ENCODE results near the gene VPS35L. TPM values are rescaled to one million over a fixed set of nuclear protein-coding genes. Genes with fewer than 3 reads are reported as not detected.

Gene VPS35L
- total RNA-seq, 1 donor from 2014 or later, result 37.8 TPM

DNA sequence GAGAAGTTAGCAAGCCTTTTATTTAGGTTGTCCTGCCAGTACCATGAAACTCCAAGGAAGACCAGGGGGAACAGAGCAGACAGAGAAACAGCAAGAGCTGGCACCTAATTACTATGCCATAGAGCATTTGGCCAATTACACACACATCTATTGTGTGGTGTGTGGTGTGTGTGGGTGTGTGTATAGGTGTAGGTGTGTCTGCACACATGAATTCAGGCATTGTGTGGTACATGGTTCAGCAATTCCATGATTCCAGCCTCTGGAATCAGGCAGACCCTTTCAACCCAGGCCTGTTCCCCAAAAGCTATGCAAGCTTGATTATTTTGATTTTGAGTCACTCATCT, 188.3 kb downstream of the VPS35L start:
- peaks cover 2% of the 10 kb centered on the region for H3K27me3 Mint-ChIP-seq
- no peaks in the 10 kb centered on the region for H3K36me3 Mint-ChIP-seq (ENCODE audit: low read depth)
- H3K27ac Mint-ChIP-seq, result no peak overlapping the region
- no peak for DNase-seq
- H3K4me3 Mint-ChIP-seq, result no peak overlapping the region
- intact Hi-C loops (cut with micrococcal nuclease), result no loop called here
- H3K9me3 Mint-ChIP-seq, result no peaks in the 10 kb centered on the region
- H3K4me1 Mint-ChIP-seq, result no peaks in the 10 kb centered on the region

DNA sequence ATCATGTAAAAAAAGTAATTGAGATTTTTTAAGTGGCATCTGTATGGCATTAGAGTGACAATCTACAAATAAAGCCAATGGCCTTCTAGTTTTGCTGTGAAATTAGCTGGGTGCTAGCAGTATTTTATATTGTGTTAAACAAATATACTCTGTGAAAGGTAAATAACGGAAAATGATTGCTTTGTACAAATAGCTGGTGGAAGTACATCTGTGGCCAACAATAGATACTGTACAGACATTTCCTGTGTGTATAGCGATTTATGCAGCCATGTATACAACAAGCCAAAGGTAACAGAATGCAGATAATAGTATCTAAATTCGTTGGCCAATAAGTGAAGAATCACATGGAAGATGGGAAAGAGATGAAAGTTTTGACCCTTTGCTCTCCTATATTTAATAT, 189.2 kb downstream of the VPS35L start:
- Mint-ChIP-seq H3K4me1 (no peaks in the 10 kb centered on the region), H3K27me3 (peaks cover 2% of the 10 kb centered on the region), H3K27ac (no peak overlapping the region), H3K9me3 (no peaks in the 10 kb centered on the region), H3K4me3 (no peak overlapping the region), H3K36me3 (ENCODE audit: low read depth) (no peaks in the 10 kb centered on the region)
- no peak for DNase-seq
- intact Hi-C loops (cut with micrococcal nuclease), result no loop called here

DNA sequence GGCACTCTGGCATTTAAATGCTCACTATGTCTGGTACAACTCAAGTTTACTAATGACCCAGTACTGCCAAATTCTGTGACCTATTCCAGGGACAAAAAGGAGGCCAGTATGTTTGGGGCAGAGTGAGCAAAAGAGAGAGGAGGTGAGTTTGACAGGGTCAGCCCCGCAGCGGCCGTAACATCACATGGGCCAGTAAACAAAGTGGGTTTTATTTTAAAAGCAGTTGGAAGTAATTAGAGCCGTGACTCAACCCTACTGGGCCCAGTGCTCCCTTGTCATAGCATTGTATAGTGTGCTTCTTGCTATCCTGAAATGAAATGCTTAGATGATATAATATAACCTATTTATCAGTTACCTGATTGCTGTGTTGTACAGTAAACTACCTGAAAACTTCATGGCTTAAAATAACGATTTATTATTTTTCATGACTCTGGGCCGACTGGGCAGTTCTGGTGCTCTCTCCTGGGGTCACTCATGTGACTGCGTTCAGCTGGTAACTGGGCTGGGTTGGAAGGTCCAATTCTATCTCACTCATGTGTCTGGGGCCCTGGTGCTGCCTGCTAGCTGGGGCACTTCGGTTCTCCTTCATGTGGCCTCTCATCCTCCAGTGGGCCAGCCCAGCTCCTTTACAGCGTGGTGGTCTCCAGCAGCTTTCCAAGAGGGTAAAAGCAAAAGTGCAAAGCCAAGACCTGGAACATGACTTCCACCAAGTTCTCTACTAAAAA, 189.9 kb downstream of the VPS35L start:
- intact Hi-C loops (cut with micrococcal nuclease), result no loop called here
- Mint-ChIP-seq H3K27me3 (no peaks in the 10 kb centered on the region), H3K9me3 (no peaks in the 10 kb centered on the region), H3K4me3 (no peak overlapping the region), H3K27ac (no peak overlapping the region), H3K4me1 (no peaks in the 10 kb centered on the region), H3K36me3 (ENCODE audit: low read depth) (no peaks in the 10 kb centered on the region)
- DNase-seq, result no peak

DNA sequence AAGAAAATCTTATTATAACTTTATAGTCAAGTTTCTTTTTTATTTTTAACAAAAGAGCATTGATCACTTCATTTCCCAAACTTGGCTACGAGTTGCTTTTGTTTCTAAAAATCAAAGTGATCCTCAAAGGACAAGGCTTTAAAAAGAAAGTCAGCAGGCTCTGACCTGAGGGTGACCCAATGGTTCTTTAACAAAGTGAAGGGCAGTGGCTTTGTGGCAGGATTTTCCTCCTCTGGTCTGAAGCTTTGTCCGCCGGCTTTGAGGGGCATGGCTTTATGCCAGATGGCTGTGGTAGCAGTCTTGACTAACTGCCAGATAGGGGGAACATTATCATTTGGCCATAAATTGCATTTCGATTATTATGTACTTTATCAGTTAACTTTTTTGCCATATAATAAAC, 191.1 kb downstream of the VPS35L start:
- no peaks in the 10 kb centered on the region for H3K9me3 Mint-ChIP-seq
- intact Hi-C loops (cut with micrococcal nuclease), result no loop called here
- H3K36me3 Mint-ChIP-seq (ENCODE audit: low read depth), result no peaks in the 10 kb centered on the region
- no peak for DNase-seq
- H3K4me1 Mint-ChIP-seq, result no peaks in the 10 kb centered on the region
- H3K27me3 Mint-ChIP-seq, result no peaks in the 10 kb centered on the region
- no peak overlapping the region for H3K27ac Mint-ChIP-seq
- H3K4me3 Mint-ChIP-seq, result no peak overlapping the region

DNA sequence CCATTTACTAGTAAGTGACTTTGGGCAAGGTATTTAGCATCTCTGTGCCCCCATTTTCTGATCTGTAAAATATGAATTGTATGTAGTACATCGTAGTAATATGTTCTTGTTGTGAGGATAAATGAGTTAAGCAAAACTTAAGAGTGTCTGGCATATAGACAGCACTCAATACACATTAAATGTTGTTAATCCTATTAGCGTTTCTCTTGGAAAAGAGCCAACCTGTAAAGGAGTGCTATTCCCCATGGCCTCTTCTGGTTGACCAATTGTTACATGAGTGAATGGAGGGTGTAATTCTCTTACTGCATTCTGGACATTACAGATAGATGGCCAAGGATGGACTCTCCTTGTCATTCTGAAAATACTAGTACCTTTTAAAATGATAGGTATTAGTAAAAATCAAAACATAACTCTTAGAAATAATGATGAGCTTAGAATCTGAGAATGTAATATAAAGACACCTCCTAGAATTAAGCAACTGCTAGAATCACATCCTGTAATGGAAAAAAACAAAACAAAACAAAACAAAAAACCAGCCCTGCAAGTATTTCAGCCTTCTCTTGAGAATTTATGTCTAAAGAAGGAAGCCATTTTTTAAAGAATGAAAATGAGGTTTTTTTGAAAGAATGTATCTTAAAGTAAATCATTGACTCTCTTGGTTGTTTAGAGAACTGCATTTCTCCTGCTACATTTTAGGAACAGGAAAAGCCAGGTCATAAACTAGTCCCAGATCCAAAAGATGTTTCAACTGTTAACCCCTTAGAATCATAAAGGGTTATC, 193.1 kb downstream of the VPS35L start:
- no peak for DNase-seq
- H3K27me3 Mint-ChIP-seq, result no peaks in the 10 kb centered on the region
- H3K27ac Mint-ChIP-seq, result no peak overlapping the region
- no peaks in the 10 kb centered on the region for H3K4me1 Mint-ChIP-seq
- H3K9me3 Mint-ChIP-seq, result no peaks in the 10 kb centered on the region
- H3K36me3 Mint-ChIP-seq (ENCODE audit: low read depth), result no peaks in the 10 kb centered on the region
- H3K4me3 Mint-ChIP-seq, result no peak overlapping the region
- intact Hi-C loops (cut with micrococcal nuclease), result no loop called here

DNA sequence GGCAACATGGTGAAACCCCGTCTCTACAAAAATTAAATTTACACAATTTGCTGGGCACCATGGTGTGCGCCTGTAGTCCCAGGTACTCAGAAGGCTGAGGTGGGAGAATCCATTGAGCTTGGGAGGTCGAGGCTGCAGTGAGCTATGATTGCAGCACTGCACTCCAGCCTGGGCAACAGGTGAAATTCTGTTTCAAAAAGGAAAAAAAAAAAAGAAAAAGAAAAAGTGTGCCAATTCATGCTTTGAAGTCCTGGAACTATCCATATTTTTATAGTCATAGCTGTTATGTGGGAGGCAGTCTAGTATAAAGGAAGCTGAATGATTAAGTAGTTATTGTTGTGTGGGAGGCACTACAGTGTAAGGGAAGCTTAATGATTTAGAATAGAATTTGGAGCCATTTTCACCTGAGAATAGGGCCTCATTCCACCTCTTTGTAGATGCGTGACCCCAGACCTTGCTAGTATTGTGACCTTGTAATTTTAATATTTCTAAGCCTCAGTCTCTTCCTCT, 194.1 kb downstream of the VPS35L start:
- Mint-ChIP-seq H3K4me3 (no peak overlapping the region), H3K9me3 (no peaks in the 10 kb centered on the region), H3K27ac (no peak overlapping the region), H3K4me1 (no peaks in the 10 kb centered on the region), H3K36me3 (ENCODE audit: low read depth) (no peaks in the 10 kb centered on the region), H3K27me3 (no peaks in the 10 kb centered on the region)
- intact Hi-C loops (cut with micrococcal nuclease), result no loop called here
- DNase-seq, result no peak

Other genes with a start within 250 kb of the VPS35L start
- gene TMC5, start 137.8 kb upstream of the VPS35L start, total RNA-seq, result not detected in 2 replicates
- gene GDE1, start 33.6 kb upstream of the VPS35L start, total RNA-seq, result 25.2 and 28.7 TPM in 2 replicates
- gene CCP110, start 31.8 kb upstream of the VPS35L start, total RNA-seq, result 25.4 and 31.7 TPM in 2 replicates
- gene KNOP1, start 162.5 kb downstream of the VPS35L start, total RNA-seq, result 36.9 and 37.0 TPM in 2 replicates
- gene IQCK, start 162.6 kb downstream of the VPS35L start, total RNA-seq, result 1.0 and 2.0 TPM in 2 replicates

All from activated CD4-positive, alpha-beta T cell treated with anti-CD3 and anti-CD28 coated beads, Interleukin-2, amount 10 ng/mL, durations not matched to agents 24 days and 14 days (primary cell).